Measurements from ENCODE around the gene ATIC. TPM values are rescaled to one million over a fixed set of nuclear protein-coding genes. Genes with fewer than 3 reads are reported as not detected.

Gene ATIC
- total and polyA plus RNA-seq, 12 donors: 33.7 to 164 (median 83.3) TPM

GRCh38 chr2:215384710-215385109 is 72.9 kb downstream of the ATIC start:
- no peak overlapping the region for H3K27ac ChIP-seq
- DNase-seq: no peak
- no peaks in the 10 kb centered on the region for H3K9me3 ChIP-seq (replicated peaks in 1 of 3)
- H3K27me3 ChIP-seq: no peaks in the 10 kb centered on the region
- no peaks in the 10 kb centered on the region for H3K4me1 ChIP-seq (replicated peaks in 1 of 2)
- no peak for TF ChIP-seq POLR2A (IDR thresholded peaks at IDR 0.05)
- no peak for TF ChIP-seq CTCF (IDR thresholded peaks at IDR 0.05)
- WGBS, 4 donors: 76 to 79% (median 78%) methylated on average over 7 of the region's 7 CpGs
- intact Hi-C loops (cut with DNase I): no loop called here
- no peaks in the 10 kb centered on the region for H3K36me3 ChIP-seq (replicated peaks in 1 of 2)
- H3K4me3 ChIP-seq: no peak overlapping the region

GRCh38 chr2:215386566-215386965 is 74.7 kb downstream of the ATIC start:
- intact Hi-C loops (cut with DNase I): no loop called here
- Histone ChIP-seq H3K36me3 (replicated peaks in 1 of 2) (no peaks in the 10 kb centered on the region), H3K27ac (no peak overlapping the region), H3K4me1 (replicated peaks in 1 of 2) (no peaks in the 10 kb centered on the region), H3K4me3 (no peak overlapping the region), H3K9me3 (replicated peaks in 1 of 3) (no peaks in the 10 kb centered on the region), H3K27me3 (no peaks in the 10 kb centered on the region)
- DNase-seq: no peak
- WGBS, 4 donors: 95 to 98% (median 96%) methylated on average over 7 of the region's 7 CpGs
- no peak for TF ChIP-seq POLR2A (IDR thresholded peaks at IDR 0.05)
- TF ChIP-seq CTCF (IDR thresholded peaks at IDR 0.05): no peak

- H3K4me1 ChIP-seq (replicated peaks in 1 of 2): no peaks in the 10 kb centered on the region
- TF ChIP-seq CTCF (IDR thresholded peaks at IDR 0.05) (no peak), POLR2A (IDR thresholded peaks at IDR 0.05) (no peak)
- H3K4me3 ChIP-seq: no peak overlapping the region
- intact Hi-C loops (cut with DNase I): no loop called here
- H3K27ac ChIP-seq: no peak overlapping the region
- no peaks in the 10 kb centered on the region for H3K36me3 ChIP-seq (replicated peaks in 1 of 2)
- 71 to 88% (median 86%) methylated on average over 7 of the region's 7 CpGs for WGBS, 4 donors
- no peaks in the 10 kb centered on the region for H3K27me3 ChIP-seq
- DNase-seq: no peak
- no peaks in the 10 kb centered on the region for H3K9me3 ChIP-seq (replicated peaks in 1 of 3)
These were observed 76.3 kb downstream of the ATIC start for GRCh38 chr2:215388002-215388728.

- 86 to 94% (median 88%) methylated on average over 2 of the region's 2 CpGs for WGBS, 4 donors
- no peak overlapping the region for H3K27ac ChIP-seq
- intact Hi-C loops (cut with DNase I): no loop called here
These were observed 78.7 kb downstream of the ATIC start for GRCh38 chr2:215390550-215390913.

More at GRCh38 chr2:215390550-215390913, 78.7 kb downstream of the ATIC start:
- H3K4me1 ChIP-seq (replicated peaks in 1 of 2): no peaks in the 10 kb centered on the region
- H3K9me3 ChIP-seq (replicated peaks in 1 of 3): no peaks in the 10 kb centered on the region
- TF ChIP-seq POLR2A (IDR thresholded peaks at IDR 0.05) (no peak), CTCF (IDR thresholded peaks at IDR 0.05) (no peak)
- no peak for DNase-seq
- no peak overlapping the region for H3K4me3 ChIP-seq
- H3K36me3 ChIP-seq (replicated peaks in 1 of 2): no peaks in the 10 kb centered on the region
- H3K27me3 ChIP-seq: no peaks in the 10 kb centered on the region

Measured in adrenal gland (tissue), 12 donors.